Liver (tissue), 9 donors: Measurements from ENCODE around the gene IFITM10. TPM values are rescaled to one million over a fixed set of nuclear protein-coding genes. Genes with fewer than 3 reads are reported as not detected.

Experiments used
- DNase-seq: peaks from one replicate; pipeline ENCODE4 v3.0.0-alpha.2; 2017; ENCODE audit warnings: low spot score
- H3K27ac ChIP-seq, 2 donors: one replicate each; pipeline ENCODE4 v1.7.0; 2013; ENCODE audit warnings: inconsistent platforms in 2 of 2, low read length in 2 of 2, control low read depth in 1 of 2, low read depth in 1 of 2, mild to moderate bottlenecking in 1 of 2
- H3K27me3 ChIP-seq, 4 donors: one replicate each; pipeline versions ENCODE4 v1.6.1 to v1.7.0; 2013; ENCODE audit warnings: low read length in 3 of 4, inconsistent platforms in 1 of 4, mild to moderate bottlenecking in 1 of 4, moderate library complexity in 1 of 4; ENCODE audit not compliant: control insufficient read depth in 4 of 4, insufficient read depth in 4 of 4
- H3K36me3 ChIP-seq, 4 donors: one replicate each; pipeline versions ENCODE4 v1.6.1 to v1.7.0; 2013; ENCODE audit warnings: low read length in 3 of 4, mild to moderate bottlenecking in 3 of 4, low read depth in 1 of 4, moderate library complexity in 1 of 4; ENCODE audit not compliant: control insufficient read depth in 4 of 4, insufficient read depth in 3 of 4
- H3K4me1 ChIP-seq, 4 donors: one replicate each; pipeline versions ENCODE4 v1.6.1 to v1.7.0; 2013; ENCODE audit warnings: low read length in 3 of 4, mild to moderate bottlenecking in 3 of 4, moderate library complexity in 1 of 4; ENCODE audit not compliant: control insufficient read depth in 4 of 4, insufficient read depth in 4 of 4
- H3K4me3 ChIP-seq, 3 donors: one replicate each; pipeline versions ENCODE4 v1.6.1 to v1.7.0; 2013; ENCODE audit warnings: low read length in 3 of 3, control low read depth in 1 of 3, low read depth in 1 of 3, mild to moderate bottlenecking in 1 of 3
- H3K9ac ChIP-seq, 2 donors: one replicate each; pipeline ENCODE4 v1.7.0; 2013; ENCODE audit warnings: low read length in 2 of 2, mild to moderate bottlenecking in 2 of 2, moderate library complexity in 2 of 2, control low read depth in 1 of 2, low read depth in 1 of 2
- H3K9me3 ChIP-seq, 4 donors: one replicate each; pipeline versions ENCODE4 v1.6.1 to v1.7.0; 2013; ENCODE audit warnings: low read length in 3 of 4; ENCODE audit not compliant: control insufficient read depth in 4 of 4
- ATF3 ChIP-seq: IDR thresholded peaks from 2 replicates; pipeline ENCODE4 v1.6.1; 2016; ENCODE audit warnings: antibody characterized with exemption
- FOXA1 ChIP-seq: IDR thresholded peaks from 2 replicates; pipeline ENCODE4 v1.6.1; 2016; ENCODE audit warnings: antibody characterized with exemption
- FOXA2 ChIP-seq: IDR thresholded peaks from 2 replicates; pipeline ENCODE4 v1.6.1; 2016; ENCODE audit warnings: antibody characterized with exemption
- HNF4A ChIP-seq, 2 donors: conservative IDR thresholded peaks; 2 replicates each; pipeline ENCODE4 v1.6.1; 2016; ENCODE audit warnings: antibody characterized with exemption in 2 of 2, mild to moderate bottlenecking in 2 of 2
- HNF4G ChIP-seq: IDR thresholded peaks from 2 replicates; pipeline ENCODE4 v1.6.1; 2016; ENCODE audit warnings: antibody characterized with exemption
- JUND ChIP-seq, 2 donors: IDR thresholded peaks; 2 replicates each; pipeline ENCODE4 v1.6.1; 2016; ENCODE audit warnings: antibody characterized with exemption in 2 of 2
- NR2F2 ChIP-seq: IDR thresholded peaks from 2 replicates; pipeline ENCODE4 v1.6.1; 2016; ENCODE audit warnings: antibody characterized with exemption
- RAD21 ChIP-seq, 2 donors: IDR thresholded peaks; 2 replicates each; pipeline ENCODE4 v1.6.1; 2016; ENCODE audit warnings: antibody characterized with exemption in 2 of 2, mild to moderate bottlenecking in 2 of 2
- RXRA ChIP-seq, 2 donors: IDR thresholded peaks; 2 replicates each; pipeline ENCODE4 v1.6.1; 2017 to 2018; ENCODE audit warnings: antibody characterized with exemption in 2 of 2, mild to moderate bottlenecking in 1 of 2
- SP1 ChIP-seq: IDR thresholded peaks from 2 replicates; pipeline ENCODE4 v1.6.1; 2018; ENCODE audit warnings: antibody characterized with exemption, mild to moderate bottlenecking
- YY1 ChIP-seq: IDR thresholded peaks from 2 replicates; pipeline ENCODE4 v1.6.1; 2016; ENCODE audit warnings: antibody characterized with exemption, mild to moderate bottlenecking
- WGBS: extraction: QIAGEN DNeasy Blood & Tissue Kit; methylation state at CpG from one replicate; pipeline ENCODE4 v1.1.7; 2013; 5-methylcytosine and 5-hydroxymethylcytosine counted together
- polyA plus RNA-seq, 2 donors: library from polyadenylated mRNA; stranded (reverse) in 1 of 2; unstranded in 1 of 2; fragments of 200-250 nt in 1 of 2; fragments of >200 nt in 1 of 2; fragmentation: Nextera tagmentation in 1 of 2; extraction: Ambion mirVana in 1 of 2; gene quantifications; one replicate each; pipeline versions ENCODE4 v1.2.1 to v1.2.3, GENCODE V29; 2013 to 2015
- total RNA-seq, 2 donors: library from RNA; depleted of rRNA; stranded (reverse); fragments of >200 nt; gene quantifications; one replicate each; pipeline ENCODE4 v1.2.3, GENCODE V29; 2014
- TF ChIP-seq, protein P1 (sequence below): fragments of 150-350 bp; IDR thresholded peaks from 2 replicates; pipeline ENCODE4 v1.5.1; 2017; ENCODE audit warnings: improper control_type of control experiment, low read depth, low read length; ENCODE audit not compliant: missing input control
- TF ChIP-seq, protein P2 (sequence below): IDR thresholded peaks from 2 replicates; pipeline ENCODE4 v1.6.1; 2016; ENCODE audit warnings: antibody characterized with exemption
- TF ChIP-seq, protein P3 (sequence below): IDR thresholded peaks from 2 replicates; pipeline ENCODE4 v1.6.1; 2016; ENCODE audit warnings: antibody characterized with exemption
- TF ChIP-seq, protein P4 (sequence below): IDR thresholded peaks from 2 replicates; pipeline ENCODE4 v1.6.1; 2016; ENCODE audit warnings: antibody characterized with exemption, mild to moderate bottlenecking
- donor health status: healthy.
- donor health status: healthy.
- donor health status: healthy.
- donor health status: healthy.
- donor health status: healthy.

IFITM10 gene
- total and polyA plus RNA-seq, 4 donors, result 0.14 to 8.5 (median 1.8) TPM

DNA sequence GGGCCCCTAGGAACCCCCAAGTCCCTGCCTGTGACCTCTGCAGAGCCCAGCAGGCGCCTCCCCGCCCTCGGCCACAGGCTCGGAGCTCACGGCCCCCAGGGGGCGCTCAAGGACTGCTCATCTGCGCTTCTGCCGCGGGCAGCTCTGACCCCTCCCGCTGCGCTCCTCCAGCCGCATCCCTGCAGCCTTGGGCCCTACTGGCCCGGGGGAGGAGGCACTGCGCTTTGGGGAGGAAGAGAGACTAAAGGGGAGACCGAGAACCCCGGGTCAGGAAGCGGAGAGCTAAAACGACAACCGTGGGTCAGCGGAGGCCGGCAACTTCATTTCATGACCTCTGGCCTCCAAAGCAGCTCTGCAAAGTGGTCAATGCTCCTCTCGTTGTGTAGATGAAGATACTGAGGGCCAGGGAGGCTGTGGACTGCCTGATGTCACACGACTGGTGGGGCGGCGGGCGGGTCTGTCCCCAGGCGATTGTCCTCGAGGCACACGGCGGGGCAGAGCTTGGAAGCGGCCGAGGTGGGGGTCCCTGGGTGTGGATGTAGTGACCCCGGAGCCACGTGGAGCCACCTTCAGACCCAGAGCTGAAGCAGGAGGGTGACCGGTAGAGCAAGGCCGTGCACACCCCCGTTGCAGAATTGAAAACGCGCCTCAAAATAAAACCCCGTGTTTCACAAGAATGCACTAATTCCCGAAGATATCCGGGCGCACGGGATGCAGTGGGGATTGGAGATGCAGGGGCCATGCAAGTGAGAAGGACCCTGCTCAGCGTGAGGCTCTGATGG lies 56.1 kb downstream of the IFITM10 start:
- Histone ChIP-seq H3K4me1 (peaks cover 19 to 40% (median 30%) of the 10 kb centered on the region in 4 donors), H3K36me3 (no peaks in the 10 kb centered on the region), H3K27me3 (no peaks in the 10 kb centered on the region), H3K4me3 (peak overlapping the region in 1 of 3 donors; percentile 1), H3K9me3 (no peaks in the 10 kb centered on the region), H3K27ac (peak overlapping the region; percentile 52 to 99), H3K9ac (peak overlapping the region in 1 of 2 donors; percentile 66)
- TF ChIP-seq FOXA2 (no peak), SP1 (no peak), RXRA (IDR thresholded peaks at IDR 0.05) (peak; percentile 52 to 58), NR2F2 (peak; percentile 87), RAD21 (IDR thresholded peaks at IDR 0.05) (peak; percentile 90), HNF4G (no peak)
- TF ChIP-seq, protein P1, sequence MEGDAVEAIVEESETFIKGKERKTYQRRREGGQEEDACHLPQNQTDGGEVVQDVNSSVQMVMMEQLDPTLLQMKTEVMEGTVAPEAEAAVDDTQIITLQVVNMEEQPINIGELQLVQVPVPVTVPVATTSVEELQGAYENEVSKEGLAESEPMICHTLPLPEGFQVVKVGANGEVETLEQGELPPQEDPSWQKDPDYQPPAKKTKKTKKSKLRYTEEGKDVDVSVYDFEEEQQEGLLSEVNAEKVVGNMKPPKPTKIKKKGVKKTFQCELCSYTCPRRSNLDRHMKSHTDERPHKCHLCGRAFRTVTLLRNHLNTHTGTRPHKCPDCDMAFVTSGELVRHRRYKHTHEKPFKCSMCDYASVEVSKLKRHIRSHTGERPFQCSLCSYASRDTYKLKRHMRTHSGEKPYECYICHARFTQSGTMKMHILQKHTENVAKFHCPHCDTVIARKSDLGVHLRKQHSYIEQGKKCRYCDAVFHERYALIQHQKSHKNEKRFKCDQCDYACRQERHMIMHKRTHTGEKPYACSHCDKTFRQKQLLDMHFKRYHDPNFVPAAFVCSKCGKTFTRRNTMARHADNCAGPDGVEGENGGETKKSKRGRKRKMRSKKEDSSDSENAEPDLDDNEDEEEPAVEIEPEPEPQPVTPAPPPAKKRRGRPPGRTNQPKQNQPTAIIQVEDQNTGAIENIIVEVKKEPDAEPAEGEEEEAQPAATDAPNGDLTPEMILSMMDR, result peak; percentile 84
- 37% methylated on average over 45 of the region's 45 CpGs for WGBS
- peak; percentile 92 for DNase-seq

DNA sequence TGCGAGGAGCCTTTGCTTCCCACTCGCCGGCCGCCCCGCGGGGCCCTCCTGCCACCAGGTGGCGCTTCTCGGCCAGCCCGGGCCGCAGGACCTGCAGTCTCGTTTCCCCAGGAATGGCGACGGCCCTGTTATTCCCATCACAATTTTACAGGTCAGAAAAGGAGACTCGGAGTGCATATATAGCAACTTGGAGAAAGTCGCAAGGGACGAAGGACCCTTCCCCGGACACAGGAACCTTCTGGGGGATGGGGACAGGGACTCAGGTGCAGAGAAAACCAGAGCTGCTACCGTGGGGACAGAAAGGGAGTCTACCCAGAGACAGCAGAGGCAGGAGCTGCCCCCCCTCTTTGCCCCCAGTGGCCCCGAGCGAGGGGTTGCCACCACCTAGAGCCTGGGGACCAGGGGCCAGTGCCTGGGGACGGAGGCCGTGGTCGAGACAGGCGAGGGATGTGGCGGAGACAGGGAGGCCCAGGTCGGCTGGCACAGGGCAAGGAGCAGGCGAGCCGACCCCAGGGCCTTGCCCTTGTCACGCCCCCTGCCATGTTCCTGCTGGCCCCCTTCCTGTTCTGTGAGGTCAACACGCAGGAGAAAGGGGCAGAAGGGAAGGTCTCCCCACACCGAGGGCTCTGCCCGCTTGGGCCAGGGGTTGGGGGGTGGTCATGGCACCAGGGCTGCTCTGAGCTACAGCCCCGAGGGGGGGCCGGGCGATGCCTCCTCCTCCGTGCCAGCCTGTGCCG lies 56.9 kb downstream of the IFITM10 start:
- Histone ChIP-seq H3K9me3 (no peaks in the 10 kb centered on the region), H3K27me3 (no peaks in the 10 kb centered on the region), H3K36me3 (no peaks in the 10 kb centered on the region), H3K27ac (peak overlapping the region; percentile 92 to 99), H3K9ac (peak overlapping the region; percentile 42 to 66), H3K4me1 (peaks cover 19 to 44% (median 30%) of the 10 kb centered on the region in 4 donors), H3K4me3 (peak overlapping the region in 1 of 3 donors; percentile 1)
- peak; percentile 84 for DNase-seq
- TF ChIP-seq, protein P1, result peak; percentile 81
- TF ChIP-seq, protein P2, sequence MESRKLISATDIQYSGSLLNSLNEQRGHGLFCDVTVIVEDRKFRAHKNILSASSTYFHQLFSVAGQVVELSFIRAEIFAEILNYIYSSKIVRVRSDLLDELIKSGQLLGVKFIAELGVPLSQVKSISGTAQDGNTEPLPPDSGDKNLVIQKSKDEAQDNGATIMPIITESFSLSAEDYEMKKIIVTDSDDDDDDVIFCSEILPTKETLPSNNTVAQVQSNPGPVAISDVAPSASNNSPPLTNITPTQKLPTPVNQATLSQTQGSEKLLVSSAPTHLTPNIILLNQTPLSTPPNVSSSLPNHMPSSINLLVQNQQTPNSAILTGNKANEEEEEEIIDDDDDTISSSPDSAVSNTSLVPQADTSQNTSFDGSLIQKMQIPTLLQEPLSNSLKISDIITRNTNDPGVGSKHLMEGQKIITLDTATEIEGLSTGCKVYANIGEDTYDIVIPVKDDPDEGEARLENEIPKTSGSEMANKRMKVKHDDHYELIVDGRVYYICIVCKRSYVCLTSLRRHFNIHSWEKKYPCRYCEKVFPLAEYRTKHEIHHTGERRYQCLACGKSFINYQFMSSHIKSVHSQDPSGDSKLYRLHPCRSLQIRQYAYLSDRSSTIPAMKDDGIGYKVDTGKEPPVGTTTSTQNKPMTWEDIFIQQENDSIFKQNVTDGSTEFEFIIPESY, result no peak
- TF ChIP-seq RXRA (IDR thresholded peaks at IDR 0.05) (no peak), FOXA1 (no peak), ATF3 (no peak), HNF4A (conservative IDR thresholded peaks at IDR 0.05) (peak in 1 of 2 donors; percentile 8), JUND (IDR thresholded peaks at IDR 0.05) (no peak), YY1 (peak; percentile 76), HNF4G (no peak), NR2F2 (no peak), RAD21 (IDR thresholded peaks at IDR 0.05) (peak; percentile 79 to 85)
- TF ChIP-seq, protein P3, sequence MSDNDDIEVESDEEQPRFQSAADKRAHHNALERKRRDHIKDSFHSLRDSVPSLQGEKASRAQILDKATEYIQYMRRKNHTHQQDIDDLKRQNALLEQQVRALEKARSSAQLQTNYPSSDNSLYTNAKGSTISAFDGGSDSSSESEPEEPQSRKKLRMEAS, result no peak
- TF ChIP-seq, protein P4, sequence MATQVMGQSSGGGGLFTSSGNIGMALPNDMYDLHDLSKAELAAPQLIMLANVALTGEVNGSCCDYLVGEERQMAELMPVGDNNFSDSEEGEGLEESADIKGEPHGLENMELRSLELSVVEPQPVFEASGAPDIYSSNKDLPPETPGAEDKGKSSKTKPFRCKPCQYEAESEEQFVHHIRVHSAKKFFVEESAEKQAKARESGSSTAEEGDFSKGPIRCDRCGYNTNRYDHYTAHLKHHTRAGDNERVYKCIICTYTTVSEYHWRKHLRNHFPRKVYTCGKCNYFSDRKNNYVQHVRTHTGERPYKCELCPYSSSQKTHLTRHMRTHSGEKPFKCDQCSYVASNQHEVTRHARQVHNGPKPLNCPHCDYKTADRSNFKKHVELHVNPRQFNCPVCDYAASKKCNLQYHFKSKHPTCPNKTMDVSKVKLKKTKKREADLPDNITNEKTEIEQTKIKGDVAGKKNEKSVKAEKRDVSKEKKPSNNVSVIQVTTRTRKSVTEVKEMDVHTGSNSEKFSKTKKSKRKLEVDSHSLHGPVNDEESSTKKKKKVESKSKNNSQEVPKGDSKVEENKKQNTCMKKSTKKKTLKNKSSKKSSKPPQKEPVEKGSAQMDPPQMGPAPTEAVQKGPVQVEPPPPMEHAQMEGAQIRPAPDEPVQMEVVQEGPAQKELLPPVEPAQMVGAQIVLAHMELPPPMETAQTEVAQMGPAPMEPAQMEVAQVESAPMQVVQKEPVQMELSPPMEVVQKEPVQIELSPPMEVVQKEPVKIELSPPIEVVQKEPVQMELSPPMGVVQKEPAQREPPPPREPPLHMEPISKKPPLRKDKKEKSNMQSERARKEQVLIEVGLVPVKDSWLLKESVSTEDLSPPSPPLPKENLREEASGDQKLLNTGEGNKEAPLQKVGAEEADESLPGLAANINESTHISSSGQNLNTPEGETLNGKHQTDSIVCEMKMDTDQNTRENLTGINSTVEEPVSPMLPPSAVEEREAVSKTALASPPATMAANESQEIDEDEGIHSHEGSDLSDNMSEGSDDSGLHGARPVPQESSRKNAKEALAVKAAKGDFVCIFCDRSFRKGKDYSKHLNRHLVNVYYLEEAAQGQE, result no peak
- 10% methylated on average over 37 of the region's 37 CpGs for WGBS
